H1 (cell line): Measurements from ENCODE around the gene TBC1D2B. TPM values are rescaled to one million over a fixed set of nuclear protein-coding genes. Genes with fewer than 3 reads are reported as not detected.

ENCODE experiments used
- CTBP2 ChIP-seq: IDR thresholded peaks from 2 replicates; pipeline ENCODE4 v1.7.0; 2011; ENCODE audit warnings: borderline replicate concordance, mild to moderate bottlenecking, moderate library complexity, mixed read lengths, low read length; ENCODE audit not compliant: insufficient read depth, insufficient read length
- GABPA ChIP-seq: IDR thresholded peaks from 2 replicates; pipeline ENCODE4 v1.6.1; 2011; ENCODE audit warnings: mild to moderate bottlenecking, low read length, moderate library complexity, borderline replicate concordance; ENCODE audit not compliant: insufficient read depth
- RXRA ChIP-seq: IDR thresholded peaks from 2 replicates; pipeline ENCODE4 v1.6.1; 2011; ENCODE audit warnings: low read depth, mild to moderate bottlenecking, low read length, moderate library complexity; ENCODE audit not compliant: insufficient read depth
- TAF1 ChIP-seq: IDR thresholded peaks from 2 replicates; pipeline ENCODE4 v1.6.1; 2011; ENCODE audit warnings: mild to moderate bottlenecking, low read depth, low read length
- TBP ChIP-seq: IDR thresholded peaks from 2 replicates; pipeline ENCODE4 v1.6.1; 2011; ENCODE audit warnings: low read depth, low read length, improper control_type of control experiment
- polyA plus RNA-seq, 7 experiments: library from polyadenylated mRNA; depleted of rRNA in 3 of 7; stranded (reverse) in 5 of 7; unstranded in 2 of 7; fragments of >200 nt in 5 of 7; fragments of 200-250 nt in 2 of 7; gene quantifications; 1 replicate in 5 of 7; 2 replicates in 1 of 7; 4 replicates in 1 of 7; pipeline versions ENCODE4 v1.2.1 to v1.2.3, GENCODE V29; 2011 to 2013; ENCODE audit warnings: missing spikeins in 2 of 7, mixed read lengths in 2 of 7
- total RNA-seq: library from RNA; stranded (reverse); fragmentation: NEBNext Ultra II Directional; extraction: Animal tissue kit (Norgen Biotek cat#: 25700); gene quantifications from 2 replicates; pipeline ENCODE4 v1.2.1, GENCODE V29; 2021

TBC1D2B gene
- total and polyA plus RNA-seq, 2 of the 8 experiments (the other 6 are each of a cell fraction or from before 2014, with no cell fraction given), result 11.9 to 19.5 TPM

DNA sequence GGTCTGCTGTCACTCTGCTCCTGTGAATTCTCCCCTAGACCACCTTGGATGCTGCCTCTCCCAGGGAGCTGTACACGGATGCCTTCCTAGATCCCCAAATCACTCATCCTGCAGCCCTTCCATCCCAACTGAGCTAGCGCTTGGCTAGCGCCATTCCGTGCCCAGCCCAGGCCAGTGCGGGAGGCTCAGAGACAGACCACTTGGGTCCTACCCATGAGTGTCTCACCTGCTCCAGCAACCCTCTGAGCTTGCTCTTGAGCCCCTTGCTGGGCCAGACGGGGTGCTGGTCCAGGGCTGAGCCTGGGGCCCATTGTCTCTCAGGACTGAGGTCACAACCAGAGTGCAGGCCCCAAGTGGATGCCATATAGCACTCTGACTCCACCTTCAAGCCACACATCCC, 32.6 kb upstream of the TBC1D2B start (continued):
- TF ChIP-seq RXRA (no peak), GABPA (no peak), TBP (no peak), TAF1 (no peak), CTBP2 (no peak)
- TF ChIP-seq, all 59 proteins: peak for 0
